Muscle of back (tissue), 11 donors: ENCODE measurements around the gene ZNF354C. TPM values are rescaled to one million over a fixed set of nuclear protein-coding genes. Genes with fewer than 3 reads are reported as not detected.
A peak's percentile ranks its signal among the peaks of the same experiment; 100 is the strongest.

Source experiments
- DNase-seq, 3 donors: peaks; one replicate each; pipeline versions ENCODE4 v3.0.0 to v3.0.0-alpha.2; 2013
- polyA plus RNA-seq, 10 donors: library from polyadenylated mRNA; unstranded; fragments of 120-200 nt; gene quantifications; one replicate each; pipeline ENCODE4 v1.2.1, GENCODE V29; 2013; ENCODE audit not compliant: insufficient read length in 10 of 10

ZNF354C gene
- polyA plus RNA-seq, 10 donors: 8.4 to 11.1 (median 9.8) TPM

GRCh38 chr5:179125789-179126505 is 65.8 kb downstream of the ZNF354C start:
- no peak for DNase-seq

GRCh38 chr5:179126506-179126991 is 66.4 kb downstream of the ZNF354C start:
- DNase-seq: no peak

DNA sequence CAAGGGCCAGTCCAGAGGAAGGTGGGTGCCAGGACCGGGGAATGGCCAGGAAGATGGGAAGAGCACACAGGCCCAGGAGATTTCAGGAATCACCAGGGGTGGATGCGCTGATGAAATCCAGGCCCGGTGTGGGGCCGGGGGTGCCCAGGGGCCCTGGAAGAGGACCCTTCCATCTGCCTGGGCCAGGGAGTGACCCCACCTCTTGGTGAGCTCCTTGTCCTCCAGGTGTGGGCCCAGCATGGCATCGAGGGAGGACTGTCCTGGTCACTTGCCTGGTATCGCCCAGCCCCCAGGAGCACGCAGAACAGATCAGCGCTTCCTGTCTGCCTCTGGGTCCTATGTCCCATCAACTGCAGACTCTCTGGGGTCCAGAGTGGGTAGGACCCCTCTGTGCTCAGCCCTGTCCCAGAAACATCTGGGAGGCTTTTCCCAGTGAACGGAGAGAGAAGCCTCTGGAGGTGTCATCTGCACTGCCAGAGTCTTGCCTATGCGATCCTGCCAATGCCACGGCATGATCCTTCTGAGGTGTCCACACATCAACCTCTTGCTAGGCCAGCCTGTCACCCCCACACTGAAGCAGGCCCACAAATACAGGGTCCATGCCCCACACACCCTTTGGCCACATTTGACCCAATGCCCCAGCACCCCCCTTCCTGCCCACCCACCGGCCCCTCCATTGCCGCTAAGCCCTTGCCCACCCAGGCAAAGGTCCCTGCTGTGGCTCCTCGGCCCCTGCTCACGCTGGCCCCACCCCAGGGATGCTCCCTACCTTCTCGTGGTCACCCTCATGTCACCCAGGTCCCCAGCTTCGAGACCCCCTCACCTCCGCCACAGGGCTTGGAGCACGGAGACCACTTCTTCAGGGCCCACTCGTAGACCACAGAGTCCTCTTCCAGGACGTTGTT is 67.2 kb downstream of the ZNF354C start:
- no peak for DNase-seq

DNA sequence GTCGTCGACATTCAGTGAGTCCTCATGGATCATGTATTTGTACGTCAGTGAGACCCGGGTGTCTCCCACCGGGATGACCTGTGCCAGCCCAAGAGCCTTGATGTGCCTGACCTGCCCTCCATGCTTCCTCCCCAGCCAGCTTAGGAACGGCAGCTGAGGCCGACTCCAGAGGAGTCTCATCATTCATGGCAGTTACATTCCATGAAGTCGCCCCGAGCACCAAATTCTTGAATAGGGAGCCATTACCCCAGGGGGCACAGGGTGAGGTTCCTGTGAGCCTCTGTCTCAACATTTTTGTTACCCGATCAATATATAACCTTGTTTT is 67.8 kb downstream of the ZNF354C start:
- no peak for DNase-seq

DNA sequence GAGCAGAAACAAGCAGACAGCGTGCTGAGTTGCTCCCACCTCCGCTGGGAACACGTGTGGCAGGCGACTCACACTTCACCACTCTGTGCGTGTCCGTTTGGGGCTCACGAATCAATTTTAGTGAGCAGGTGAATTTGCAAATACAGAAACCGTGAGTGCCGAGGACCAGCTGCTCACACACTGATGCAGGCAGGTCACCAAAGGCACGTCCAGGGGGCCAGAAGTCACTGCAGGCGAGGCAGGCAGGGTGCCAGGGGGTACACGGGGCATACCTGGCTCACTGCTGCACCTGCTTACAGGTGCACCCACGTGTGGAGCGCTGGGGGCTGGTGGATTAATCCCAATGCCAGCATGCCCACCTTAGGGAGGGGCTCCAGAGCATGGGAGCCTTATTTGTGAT is 68.8 kb downstream of the ZNF354C start:
- DNase-seq: no peak

DNA sequence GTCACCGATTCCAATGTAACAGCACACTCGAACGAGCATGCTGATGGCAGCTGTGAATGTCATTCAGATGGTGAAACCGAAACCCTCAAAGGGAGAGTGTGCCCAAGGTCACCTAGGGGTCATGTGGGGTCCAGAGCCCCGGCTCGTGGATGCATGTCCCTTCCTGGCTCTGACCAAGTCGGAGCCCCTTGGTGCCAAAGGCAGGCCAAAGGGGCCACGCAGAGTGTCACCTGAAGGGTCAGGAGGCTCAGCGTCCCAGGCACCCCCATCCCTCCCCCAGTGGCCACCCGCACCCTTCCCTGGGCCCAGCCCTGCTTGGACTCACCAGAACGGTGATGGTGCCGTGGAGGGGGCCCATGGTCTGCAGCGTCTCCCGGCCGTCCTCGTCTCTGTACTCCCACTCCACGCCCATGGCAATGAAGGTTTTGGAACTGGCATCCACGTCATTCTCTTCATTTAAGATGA is 69.5 kb downstream of the ZNF354C start:
- DNase-seq: peak in 2 of 3 donors; percentile 25 to 40

DNA sequence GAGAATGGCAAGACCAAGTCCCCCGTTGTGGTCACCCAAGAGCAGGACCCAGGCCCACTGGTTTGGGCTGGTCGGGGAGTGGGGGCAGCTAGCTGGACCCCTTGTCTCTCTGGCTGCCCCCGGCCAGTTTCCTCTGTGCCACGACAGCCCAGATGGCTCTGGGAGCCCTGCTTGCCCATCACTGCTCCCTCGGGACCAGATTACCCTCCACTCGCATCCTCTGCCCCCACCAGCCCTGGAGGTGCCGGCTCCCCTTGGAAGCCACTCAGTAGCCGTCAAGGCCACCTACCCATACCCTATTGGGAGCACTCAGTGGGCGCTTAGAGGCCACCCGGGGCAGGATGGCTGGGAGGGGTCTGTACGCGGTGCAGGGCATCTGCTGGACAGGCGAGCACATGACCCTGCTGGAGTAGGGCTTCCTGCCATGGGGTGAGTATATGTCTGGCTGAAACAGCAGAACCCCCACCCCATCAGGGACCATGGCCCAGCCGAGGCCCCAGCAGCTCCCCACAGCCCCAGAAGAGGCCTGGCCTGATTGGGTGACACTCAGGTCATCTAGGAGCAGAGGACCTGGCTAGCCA is 70.0 kb downstream of the ZNF354C start:
- DNase-seq: no peak

DNA sequence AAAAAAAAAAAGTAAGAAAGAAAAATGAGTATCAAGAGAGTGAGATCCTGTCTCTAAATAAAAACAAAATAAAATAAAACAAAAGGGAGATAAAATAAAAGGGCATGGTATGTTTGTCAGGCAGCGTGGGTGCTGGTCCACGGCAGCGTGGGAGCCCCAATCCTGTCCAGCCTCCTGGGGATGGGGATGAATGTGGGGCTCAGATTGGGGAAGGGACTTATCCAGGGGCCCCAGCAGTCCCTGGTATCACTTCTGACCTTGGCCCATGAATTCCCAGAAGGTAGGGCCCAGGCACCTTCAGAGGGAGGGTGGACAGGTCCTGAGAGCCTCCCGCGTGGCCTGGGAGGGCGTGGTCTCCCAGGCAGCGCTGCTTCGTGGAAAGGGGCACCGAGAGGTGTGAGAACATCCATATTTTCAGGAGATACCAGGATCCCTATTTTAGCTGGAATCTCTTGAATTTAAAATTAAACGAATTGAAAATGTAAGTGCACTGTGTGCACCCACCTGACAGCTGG is 71.2 kb downstream of the ZNF354C start:
- no peak for DNase-seq

DNA sequence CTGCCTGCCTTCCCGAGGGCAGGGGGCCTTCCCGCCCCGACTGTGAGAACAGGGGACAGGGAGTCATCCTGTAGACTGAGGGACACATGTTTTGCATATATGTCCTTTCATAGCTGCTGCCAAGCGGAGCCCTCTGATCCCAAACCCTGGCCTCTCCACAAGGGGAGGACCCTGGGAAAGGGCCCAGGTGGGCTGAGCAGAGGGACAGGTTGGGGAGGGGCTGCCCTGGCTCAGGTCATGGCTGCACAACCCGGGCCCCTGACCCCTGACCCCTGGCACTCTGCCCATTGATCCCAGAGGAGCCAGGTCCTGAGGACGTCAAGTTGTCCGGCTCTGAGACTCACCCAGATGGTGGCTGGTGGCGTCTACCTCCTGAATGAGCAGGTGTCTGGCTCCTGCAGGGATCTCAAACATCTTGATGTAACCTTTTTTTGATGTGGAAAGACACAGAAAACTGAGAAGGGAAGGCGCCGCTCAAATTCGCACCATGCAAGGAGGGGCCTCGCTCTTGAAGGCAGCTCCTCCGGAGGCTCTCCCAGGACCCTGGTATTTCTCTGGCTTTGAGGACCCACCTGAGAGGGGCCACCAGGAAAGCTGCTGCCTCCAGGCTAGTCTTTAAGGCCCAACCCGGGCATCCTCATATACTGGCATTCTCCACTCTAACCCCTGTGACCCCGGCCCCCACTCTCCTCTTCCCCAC is 71.9 kb downstream of the ZNF354C start:
- no peak for DNase-seq

DNA sequence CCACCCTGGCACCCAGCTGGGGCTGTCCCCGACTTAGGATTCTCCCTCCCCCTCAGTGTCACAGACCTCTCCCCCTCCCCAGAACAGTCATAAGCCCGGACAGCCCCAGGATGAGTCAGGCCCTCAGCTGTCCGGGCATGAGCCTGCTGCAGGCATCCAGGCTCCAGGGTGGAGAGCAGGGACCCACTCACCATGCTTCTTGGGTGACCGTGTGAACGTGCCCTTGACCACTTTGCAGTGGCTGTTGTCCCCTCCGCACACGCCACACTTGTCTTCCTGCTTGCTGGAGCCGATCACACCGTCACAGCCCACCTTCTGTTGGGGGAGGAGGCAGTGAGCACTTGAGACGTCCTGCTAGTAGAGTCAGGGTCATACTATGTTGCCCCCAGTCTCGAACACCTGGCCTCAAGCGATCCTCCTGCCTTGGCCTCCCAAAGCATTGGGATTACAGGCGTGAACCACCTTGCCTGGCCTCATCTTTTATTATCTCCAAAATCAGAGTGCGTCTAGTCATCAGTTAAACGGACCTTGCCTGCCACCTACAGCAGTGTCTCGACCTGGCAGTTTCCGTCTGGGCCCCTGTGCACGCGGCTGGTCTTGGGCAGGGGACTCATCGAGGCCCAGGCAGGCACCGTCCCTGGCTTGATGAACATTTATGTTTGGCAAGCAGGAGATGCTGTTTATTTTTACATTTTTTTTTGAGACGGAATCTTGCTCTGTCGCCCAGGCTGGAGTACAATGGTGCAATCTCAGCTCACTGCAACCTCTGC is 72.6 kb downstream of the ZNF354C start:
- no peak for DNase-seq

Other genes starting within 250 kb of the ZNF354C start
- 10 to 100 TPM; 10.1 to 19.6 (median 12.8) TPM for gene ZNF354B, start 200.4 kb upstream of the ZNF354C start, polyA plus RNA-seq
- gene ZFP2, start 164.5 kb upstream of the ZNF354C start, polyA plus RNA-seq: 1 to 10 TPM; 1.7 to 3.5 (median 2.5) TPM
- 1 to 10 TPM; 2.1 to 4.3 (median 3.6) TPM for gene ZNF454, start 119.2 kb upstream of the ZNF354C start, polyA plus RNA-seq
- gene GRM6, start 65.1 kb upstream of the ZNF354C start, polyA plus RNA-seq: 1 to 10 TPM in 1 of 10 donors, under 1 TPM in 9; 0.24 to 1.0 (median 0.51) TPM
- gene ZNF879, start 36.6 kb upstream of the ZNF354C start, polyA plus RNA-seq: 1 to 10 TPM; 3.2 to 5.0 (median 4.4) TPM